Measurements from ENCODE around the gene PER2. TPM values are rescaled to one million over a fixed set of nuclear protein-coding genes. Genes with fewer than 3 reads are reported as not detected.

The PER2 gene
- total RNA-seq, 1 donor from 2014 or later = 11.3 TPM

DNA sequence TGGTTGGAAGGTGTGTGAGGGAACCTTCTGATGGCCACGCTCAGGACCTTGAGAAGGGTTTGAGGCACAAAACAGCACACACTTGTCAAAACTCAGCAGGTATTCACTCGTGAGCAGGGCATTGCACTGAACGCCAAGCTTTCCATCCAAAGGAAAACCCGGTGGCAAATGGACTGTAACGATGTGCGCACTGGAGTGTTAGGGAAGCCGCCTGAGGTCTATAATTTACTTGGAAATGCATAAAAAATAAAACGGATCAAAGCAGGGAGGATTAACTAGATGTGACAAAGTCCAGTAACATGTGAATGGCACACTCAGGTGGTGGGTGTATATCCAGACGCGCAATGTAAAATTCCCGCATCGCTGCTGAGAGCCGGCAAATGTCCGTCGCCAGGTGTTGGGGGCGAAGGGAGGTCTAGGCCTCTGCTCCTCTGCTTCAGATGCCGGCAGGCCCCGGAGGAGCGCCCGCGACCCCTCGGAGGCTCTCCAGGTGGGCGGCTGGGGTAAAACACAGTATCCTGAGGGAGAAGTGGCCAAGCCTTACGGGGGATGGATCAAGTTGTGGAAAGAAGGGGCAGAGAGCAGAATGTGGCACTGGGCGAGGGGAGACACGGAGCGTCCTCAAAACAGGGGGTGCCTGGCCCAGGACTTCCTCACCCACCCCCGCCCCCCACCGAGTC, 63.9 kb downstream of the PER2 start:
- TF ChIP-seq, protein P1, sequence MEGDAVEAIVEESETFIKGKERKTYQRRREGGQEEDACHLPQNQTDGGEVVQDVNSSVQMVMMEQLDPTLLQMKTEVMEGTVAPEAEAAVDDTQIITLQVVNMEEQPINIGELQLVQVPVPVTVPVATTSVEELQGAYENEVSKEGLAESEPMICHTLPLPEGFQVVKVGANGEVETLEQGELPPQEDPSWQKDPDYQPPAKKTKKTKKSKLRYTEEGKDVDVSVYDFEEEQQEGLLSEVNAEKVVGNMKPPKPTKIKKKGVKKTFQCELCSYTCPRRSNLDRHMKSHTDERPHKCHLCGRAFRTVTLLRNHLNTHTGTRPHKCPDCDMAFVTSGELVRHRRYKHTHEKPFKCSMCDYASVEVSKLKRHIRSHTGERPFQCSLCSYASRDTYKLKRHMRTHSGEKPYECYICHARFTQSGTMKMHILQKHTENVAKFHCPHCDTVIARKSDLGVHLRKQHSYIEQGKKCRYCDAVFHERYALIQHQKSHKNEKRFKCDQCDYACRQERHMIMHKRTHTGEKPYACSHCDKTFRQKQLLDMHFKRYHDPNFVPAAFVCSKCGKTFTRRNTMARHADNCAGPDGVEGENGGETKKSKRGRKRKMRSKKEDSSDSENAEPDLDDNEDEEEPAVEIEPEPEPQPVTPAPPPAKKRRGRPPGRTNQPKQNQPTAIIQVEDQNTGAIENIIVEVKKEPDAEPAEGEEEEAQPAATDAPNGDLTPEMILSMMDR (IDR thresholded peaks at IDR 0.05; ENCODE audit: insufficient read depth, low read length, severe bottlenecking) = no peak
- no peak for DNase-seq (ENCODE audit: low read depth)
- FAIRE-seq = no peak

DNA sequence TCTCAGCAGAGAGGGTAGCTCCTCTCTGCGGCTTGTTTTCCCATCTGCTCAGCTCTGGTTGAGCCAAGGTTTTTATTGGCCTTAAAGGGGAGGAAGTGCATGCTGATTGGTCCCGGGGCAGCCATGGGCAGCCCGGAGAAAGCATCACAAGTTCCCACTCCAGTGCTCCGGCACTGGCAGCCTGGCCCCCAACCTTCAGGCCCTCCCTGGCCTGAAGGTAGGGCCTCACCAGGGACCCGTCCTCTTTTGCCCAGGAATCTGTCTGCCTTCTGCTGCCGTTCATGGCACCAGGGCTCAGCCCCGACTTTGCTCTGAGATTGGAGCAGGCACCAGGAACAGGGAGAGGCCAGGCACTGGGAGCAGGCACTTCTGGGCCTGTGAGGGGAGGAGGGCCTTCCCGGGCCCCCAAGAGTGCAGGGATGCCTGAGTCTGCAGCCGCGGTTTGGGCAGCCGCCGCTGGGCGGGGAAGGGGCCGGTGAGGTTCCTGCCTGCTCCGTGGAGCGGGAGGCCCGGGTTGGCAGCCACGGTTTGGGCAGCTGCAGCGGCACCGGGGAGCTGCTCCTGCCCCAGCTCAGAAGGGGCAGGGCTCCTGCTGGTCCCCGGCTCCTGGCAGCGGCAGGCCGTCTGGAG, 67.4 kb downstream of the PER2 start:
- TF ChIP-seq, protein P1 (IDR thresholded peaks at IDR 0.05; ENCODE audit: insufficient read depth, low read length, severe bottlenecking) = no peak
- DNase-seq (ENCODE audit: low read depth) = no peak
- Histone ChIP-seq H3K36me3 (ENCODE audit: control insufficient read depth, insufficient read depth, low read length) (no peaks in the 10 kb centered on the region), H3K27me3 (ENCODE audit: control insufficient read depth, insufficient read depth, low read length) (no peaks in the 10 kb centered on the region), H3K4me3 (ENCODE audit: low read depth, low read length) (no peak overlapping the region)
- no peak for FAIRE-seq

More for the DNA sequence above, 63.9 kb downstream of the PER2 start:
- Histone ChIP-seq H3K4me3 (ENCODE audit: low read depth, low read length) (no peak overlapping the region), H3K27me3 (ENCODE audit: control insufficient read depth, insufficient read depth, low read length) (no peaks in the 10 kb centered on the region), H3K36me3 (ENCODE audit: control insufficient read depth, insufficient read depth, low read length) (no peaks in the 10 kb centered on the region)

DNA sequence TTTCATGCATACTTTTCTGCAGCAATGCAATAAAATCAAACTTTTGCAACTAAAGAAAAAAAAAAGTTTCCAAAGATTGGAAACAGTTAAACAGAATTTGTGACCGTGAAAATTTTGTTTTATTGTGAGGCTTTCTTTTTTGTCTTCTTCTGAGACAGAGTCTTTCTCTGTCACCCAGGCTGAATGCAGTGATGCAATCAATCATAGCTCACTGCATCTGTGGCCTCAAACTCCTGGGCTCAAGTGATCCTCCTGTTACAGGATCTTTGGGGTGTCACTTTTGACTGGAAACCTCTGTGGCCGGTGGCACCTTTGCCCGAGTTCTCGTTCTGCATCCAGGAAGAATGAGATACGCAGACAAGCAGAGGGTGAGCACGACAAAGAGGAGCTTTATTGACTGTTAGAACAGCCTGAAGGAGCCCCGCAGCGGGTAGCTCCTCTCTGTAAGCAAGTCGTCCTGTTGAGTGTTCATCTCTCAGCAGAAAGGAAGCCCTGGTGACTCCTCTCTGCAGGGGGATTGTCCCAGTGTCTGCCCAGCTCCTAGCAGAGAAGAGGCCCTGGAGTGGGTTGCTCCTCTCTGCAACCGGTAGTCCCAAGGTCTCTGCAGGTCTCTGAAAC, 68.0 kb downstream of the PER2 start:
- TF ChIP-seq, protein P1 (IDR thresholded peaks at IDR 0.05; ENCODE audit: insufficient read depth, low read length, severe bottlenecking) = no peak
- DNase-seq (ENCODE audit: low read depth) (no peak), FAIRE-seq (peak; percentile 36)
- H3K4me3 ChIP-seq (ENCODE audit: low read depth, low read length) = no peak overlapping the region
- no peaks in the 10 kb centered on the region for H3K36me3 ChIP-seq (ENCODE audit: control insufficient read depth, insufficient read depth, low read length)
- H3K27me3 ChIP-seq (ENCODE audit: control insufficient read depth, insufficient read depth, low read length) = no peaks in the 10 kb centered on the region

DNA sequence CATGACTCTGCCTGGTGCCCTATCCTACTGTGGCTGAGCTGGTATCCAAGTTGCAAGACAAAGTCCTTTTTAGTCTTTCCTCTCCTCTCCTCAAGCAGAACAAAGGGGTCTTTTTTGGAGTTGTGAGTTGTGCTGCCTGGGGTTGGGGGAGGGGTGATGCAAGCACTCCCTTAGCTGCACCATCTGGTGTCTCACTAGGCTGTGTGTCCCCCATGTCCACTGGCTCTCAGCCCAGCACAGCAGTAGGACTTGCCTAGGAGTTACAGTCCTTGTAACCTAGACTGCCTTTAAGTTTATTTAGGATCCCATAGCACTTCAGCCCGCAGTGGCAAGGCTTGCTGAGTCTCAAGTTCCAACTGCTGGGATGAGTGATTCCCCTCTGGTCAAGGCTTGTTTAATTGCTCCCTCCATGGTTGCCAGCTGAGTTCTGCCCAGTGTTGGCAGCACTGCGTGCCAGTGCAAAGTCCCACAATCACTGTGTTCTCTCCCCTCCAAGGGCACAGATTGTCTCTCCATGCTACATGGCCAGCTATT, 71.7 kb downstream of the PER2 start:
- no peak overlapping the region for H3K4me3 ChIP-seq (ENCODE audit: low read depth, low read length)
- FAIRE-seq (peak; percentile 95), DNase-seq (ENCODE audit: low read depth) (no peak)
- no peaks in the 10 kb centered on the region for H3K36me3 ChIP-seq (ENCODE audit: control insufficient read depth, insufficient read depth, low read length)
- TF ChIP-seq, protein P1 (IDR thresholded peaks at IDR 0.05; ENCODE audit: insufficient read depth, low read length, severe bottlenecking) = no peak
- H3K27me3 ChIP-seq (ENCODE audit: control insufficient read depth, insufficient read depth, low read length) = no peaks in the 10 kb centered on the region

DNA sequence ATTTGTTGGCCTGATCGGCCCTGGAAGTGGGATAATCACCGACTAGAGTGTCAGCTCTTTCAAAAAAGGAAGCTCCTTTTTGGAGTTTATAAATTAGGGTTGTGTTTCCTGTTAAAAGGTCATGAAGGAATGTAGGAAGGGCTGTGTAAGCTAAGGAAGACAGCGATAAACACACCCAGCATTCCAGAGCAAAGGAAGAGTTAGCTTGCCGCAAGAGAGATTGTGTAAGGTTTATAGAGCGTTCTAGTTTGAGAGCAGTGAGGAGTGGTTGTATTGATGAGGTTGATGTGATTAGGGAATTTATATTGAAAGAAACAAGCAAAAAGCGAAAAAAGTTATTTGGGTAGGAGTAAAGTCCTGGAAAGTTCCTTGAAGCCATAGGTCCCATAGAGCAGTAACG, 81.4 kb downstream of the PER2 start:
- no peaks in the 10 kb centered on the region for H3K27me3 ChIP-seq (ENCODE audit: control insufficient read depth, insufficient read depth, low read length)
- TF ChIP-seq, protein P1 (IDR thresholded peaks at IDR 0.05; ENCODE audit: insufficient read depth, low read length, severe bottlenecking) = no peak
- no peak for FAIRE-seq
- no peak overlapping the region for H3K4me3 ChIP-seq (ENCODE audit: low read depth, low read length)
- no peaks in the 10 kb centered on the region for H3K36me3 ChIP-seq (ENCODE audit: control insufficient read depth, insufficient read depth, low read length)
- DNase-seq (ENCODE audit: low read depth) = no peak

Measured in bronchial epithelial cell (primary cell).